GM18517 (cell line): ENCODE measurements around the gene H2BK1.

Source experiments
- ATAC-seq: cut with Tn5 transposase; IDR thresholded peaks from one replicate; pipeline ENCODE4 v1.9.1; 2021; ENCODE audit warnings: mild to moderate bottlenecking, moderate library complexity; ENCODE audit not compliant: unreplicated experiment

H2BK1 gene

GRCh38 chr7:151179946-151180345 is 30.3 kb downstream of the H2BK1 start:
- no peak for ATAC-seq

DNA sequence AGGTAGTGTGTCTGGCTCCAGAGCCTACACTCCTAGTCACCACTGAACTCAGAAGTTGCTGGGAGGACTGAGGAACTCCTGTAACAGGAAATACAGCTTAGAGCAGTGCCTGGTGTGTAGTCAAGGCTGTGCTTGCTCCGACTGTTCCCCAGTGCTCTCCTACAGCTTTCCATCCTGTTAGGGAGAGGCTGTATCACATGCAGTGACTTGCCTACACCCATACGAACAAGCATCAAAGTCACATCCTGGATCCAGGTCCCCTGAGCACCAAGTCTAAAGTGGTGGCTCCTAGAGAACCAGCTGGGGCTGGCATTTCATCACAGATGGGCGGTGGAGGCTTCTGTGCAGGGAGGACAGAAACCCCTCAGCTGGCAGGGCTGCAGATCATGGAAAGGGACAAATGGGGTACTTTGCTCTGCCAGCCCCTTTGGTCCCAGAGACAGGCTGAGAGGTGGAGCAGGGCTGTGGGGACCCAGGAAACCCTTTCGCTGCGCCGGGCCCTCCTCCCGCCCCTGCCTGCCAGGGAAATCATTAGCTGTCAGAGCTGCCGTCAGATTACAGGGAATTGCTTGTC is 30.9 kb downstream of the H2BK1 start:
- ATAC-seq: no peak

- ATAC-seq: no peak
Observed at GRCh38 chr7:151178831-151179230, 31.5 kb downstream of the H2BK1 start.

GRCh38 chr7:151178236-151178635 is 32.1 kb downstream of the H2BK1 start:
- no peak for ATAC-seq

DNA sequence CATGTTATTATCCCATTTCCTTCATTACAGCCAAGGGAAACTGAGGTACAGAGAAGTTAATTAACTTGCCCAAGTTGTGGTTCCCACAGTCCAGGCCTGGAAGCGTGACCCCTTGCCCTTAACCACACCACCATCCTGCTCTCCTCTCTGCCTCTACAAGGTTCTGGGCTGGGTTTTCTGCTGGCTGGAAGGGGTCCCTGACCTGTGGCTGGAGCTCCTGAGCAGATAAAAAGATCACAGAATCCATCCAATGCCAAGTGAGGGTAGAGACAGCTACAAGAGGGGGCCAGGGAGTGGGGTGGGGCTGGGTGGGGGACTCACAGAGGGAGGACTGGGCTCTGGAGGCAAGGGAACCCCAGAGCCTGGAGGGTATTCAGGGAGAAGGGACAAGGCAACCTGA is 33.0 kb downstream of the H2BK1 start:
- no peak for ATAC-seq

GRCh38 chr7:151176401-151176800 is 33.9 kb downstream of the H2BK1 start:
- ATAC-seq: no peak

GRCh38 chr7:151175793-151176311 is 34.4 kb downstream of the H2BK1 start:
- ATAC-seq: no peak

GRCh38 chr7:151175047-151175792 is 35.1 kb downstream of the H2BK1 start:
- no peak for ATAC-seq

GRCh38 chr7:151174246-151175046 is 35.8 kb downstream of the H2BK1 start:
- no peak for ATAC-seq

DNA sequence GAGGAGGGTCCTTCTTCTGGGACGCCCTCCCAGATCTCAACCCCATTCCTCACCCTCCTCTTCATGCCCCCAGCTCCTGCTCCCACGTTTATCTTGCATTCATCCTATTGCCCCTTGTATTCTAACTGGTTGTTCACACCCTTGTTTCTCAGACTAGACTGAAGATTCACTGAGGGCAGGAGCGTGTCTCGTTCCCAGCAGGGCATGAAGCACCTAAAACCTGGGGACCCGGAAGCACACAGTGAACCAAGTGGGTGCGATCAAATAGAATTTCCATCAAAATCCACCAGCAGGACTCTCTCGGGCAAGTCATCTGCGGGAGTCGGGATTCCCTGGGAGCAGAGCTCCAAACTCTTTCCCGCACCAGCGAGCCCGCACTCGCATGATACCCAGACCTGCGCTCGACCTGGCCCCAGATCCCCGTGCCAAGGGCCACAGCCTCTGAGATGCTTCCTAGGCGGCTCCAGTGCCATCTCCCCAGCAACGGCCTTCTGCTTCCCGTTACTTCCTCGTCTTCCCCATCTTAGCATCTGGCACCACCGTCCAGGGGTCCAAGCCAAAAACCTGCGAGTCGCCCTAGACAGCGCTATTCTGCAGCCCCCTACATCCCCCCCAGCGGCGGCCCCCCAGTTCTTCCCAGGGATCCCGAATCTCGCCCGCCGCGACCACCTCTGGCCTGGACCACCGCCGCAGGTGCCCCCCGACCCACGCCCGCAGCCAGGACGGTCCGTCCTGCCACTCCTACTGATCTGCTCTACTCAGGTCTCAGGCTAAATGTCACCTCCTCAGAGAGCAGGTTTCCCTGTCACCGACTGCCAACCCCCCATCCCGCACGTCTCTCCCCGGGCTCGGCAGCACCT is 36.7 kb downstream of the H2BK1 start:
- no peak for ATAC-seq

DNA sequence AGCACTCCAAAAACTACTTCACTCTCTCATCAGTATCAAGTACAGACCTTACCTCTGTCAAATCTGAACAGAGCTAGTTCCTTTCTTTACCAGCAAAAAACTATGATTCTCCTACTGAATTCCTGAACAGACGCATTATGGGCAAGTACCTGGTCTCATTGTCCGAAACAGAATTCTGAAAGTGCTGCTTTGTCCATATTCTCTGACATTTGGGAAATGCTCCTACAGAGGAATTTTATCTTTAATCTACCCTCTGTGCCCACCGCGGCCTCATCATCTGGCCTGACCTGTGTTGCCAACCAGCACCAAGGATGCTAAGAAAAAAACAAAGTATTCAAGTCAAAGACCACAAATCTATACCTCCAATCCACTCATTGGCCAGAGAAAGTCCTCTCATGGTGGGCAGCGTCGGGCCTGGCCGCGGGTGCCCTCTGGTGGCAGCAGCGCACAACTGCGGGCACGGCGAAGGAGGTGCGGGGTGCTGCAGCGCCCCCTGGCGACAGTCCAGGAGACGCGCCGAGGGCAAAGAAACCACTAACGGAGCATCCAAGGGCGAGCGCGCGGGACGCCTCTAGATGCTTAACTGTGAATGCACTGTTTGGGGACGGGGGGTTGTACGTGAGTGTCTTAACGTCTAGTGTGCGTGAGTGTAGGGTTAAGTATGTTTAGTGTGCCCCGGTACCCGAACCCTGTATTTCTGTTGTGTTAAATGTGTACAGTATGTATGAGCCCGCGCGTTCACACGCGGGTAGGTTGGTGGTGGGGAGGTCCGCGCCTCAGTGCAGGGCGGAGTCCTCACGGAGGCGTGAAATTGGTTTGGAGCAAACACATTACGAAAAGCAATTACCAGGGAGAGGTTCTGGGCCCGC is 37.8 kb downstream of the H2BK1 start:
- ATAC-seq: peak; percentile 55

- ATAC-seq: no peak
Observed at GRCh38 chr7:151168787-151169162, 41.5 kb downstream of the H2BK1 start.

GRCh38 chr7:151168003-151168786 is 42.1 kb downstream of the H2BK1 start:
- no peak for ATAC-seq

- no peak for ATAC-seq
Observed at GRCh38 chr7:151167197-151167961, 42.9 kb downstream of the H2BK1 start, which contains the start of gene GBX1. Gene GBX1 (minus strand): TSS chr7:151167694. CDS start chr7:151167548, 146 bp downstream.

GRCh38 chr7:151166629-151167196 is 43.6 kb downstream of the H2BK1 start:
- no peak for ATAC-seq

GRCh38 chr7:151161757-151162156 is 48.5 kb downstream of the H2BK1 start:
- ATAC-seq: no peak
